Astrocyte (in vitro differentiated cells and primary cell): ENCODE results near the gene IRF1.

Experiments used
- CTCF ChIP-seq: IDR thresholded peaks from 2 replicates; pipeline ENCODE4 v1.5.1; 2011; ENCODE audit warnings: low read depth, mild to moderate bottlenecking, inconsistent platforms, low read length, moderate library complexity; ENCODE audit not compliant: insufficient read depth
- EZH2 ChIP-seq: IDR thresholded peaks from 2 replicates; pipeline ENCODE4 v1.6.1; 2012; ENCODE audit warnings: mild to moderate bottlenecking, low read length, inconsistent platforms; ENCODE audit not compliant: insufficient read depth

GRCh38 chr5:132492386-132493125 lies 2.0 kb upstream of the IRF1 start:
- TF ChIP-seq CTCF: no peak
- TF ChIP-seq EZH2: no peak
